Natural killer cell treated with Interleukin-12 subunit alpha and Interleukin-12 subunit beta and Interleukin-15 and Interleukin-18, amount 100 ng/mL, for 72 hours (primary cell): ENCODE results near the gene TRIM24. TPM values are rescaled to one million over a fixed set of nuclear protein-coding genes. Genes with fewer than 3 reads are reported as not detected.

Source experiments
- ATAC-seq, 2 donors: fragments of 150-1000 bp; cut with Tn5 transposase in 1 of 2; sonication (Bioruptor Pico), chemical (Tn5 transposase) in 1 of 2; 2 replicates each; pipeline ENCODE4 v1.10.0; 2021
- DNase-seq: peaks from one replicate; pipeline ENCODE4 v3.0.0; 2022; ENCODE audit warnings: low spot score
- H3K27ac Mint-ChIP-seq, 2 donors: 1 replicate in 1 of 2; 2 replicates in 1 of 2; pipeline ENCODE4 v1.8.0; 2022; ENCODE audit warnings: mixed read lengths in 2 of 2, mild to moderate bottlenecking in 1 of 2, moderate library complexity in 1 of 2
- H3K27me3 Mint-ChIP-seq, 2 donors: 1 replicate in 1 of 2; 2 replicates in 1 of 2; pipeline ENCODE4 v1.8.0; 2022; ENCODE audit warnings: mixed read lengths in 2 of 2
- H3K36me3 Mint-ChIP-seq: one replicate; pipeline ENCODE4 v1.8.0; 2022; ENCODE audit warnings: mixed read lengths
- H3K4me1 Mint-ChIP-seq, 2 donors: 1 replicate in 1 of 2; 2 replicates in 1 of 2; pipeline ENCODE4 v1.8.0; 2022; ENCODE audit warnings: low read depth in 2 of 2, mixed read lengths in 2 of 2, mild to moderate bottlenecking in 1 of 2
- H3K4me3 Mint-ChIP-seq: one replicate; pipeline ENCODE4 v1.8.0; 2022; ENCODE audit warnings: mixed read lengths
- H3K9me3 Mint-ChIP-seq: 2 replicates; pipeline ENCODE4 v1.8.0; 2022; ENCODE audit warnings: mixed read lengths
- total RNA-seq, 2 donors: library from RNA; stranded (reverse); gene quantifications; one replicate each; pipeline ENCODE4 v1.2.3, GENCODE V29; 2022

TRIM24 gene
- total RNA-seq, 2 donors from 2014 or later = 15.2 to 26.2 TPM

- H3K4me3 Mint-ChIP-seq = no peak overlapping the region
- H3K27me3 Mint-ChIP-seq = no peaks in the 10 kb centered on the region
- peaks cover 5% of the 10 kb centered on the region for H3K9me3 Mint-ChIP-seq
- peaks cover 62% of the 10 kb centered on the region for H3K36me3 Mint-ChIP-seq
- ATAC-seq = no peak
- peaks cover 23 to 26% of the 10 kb centered on the region in 2 donors for H3K4me1 Mint-ChIP-seq
- no peak for DNase-seq
- no peak overlapping the region for H3K27ac Mint-ChIP-seq
These were observed 86.1 kb downstream of the TRIM24 start for GRCh38 chr7:138546064-138546619.

- Mint-ChIP-seq H3K4me1 (peaks cover 20 to 22% of the 10 kb centered on the region in 2 donors), H3K9me3 (peaks cover 5% of the 10 kb centered on the region), H3K27me3 (no peaks in the 10 kb centered on the region), H3K27ac (no peak overlapping the region), H3K36me3 (peaks cover 60% of the 10 kb centered on the region), H3K4me3 (no peak overlapping the region)
- ATAC-seq = no peak
- no peak for DNase-seq
These were observed 86.8 kb downstream of the TRIM24 start for GRCh38 chr7:138546829-138547228.

GRCh38 chr7:138549082-138549481, 89.0 kb downstream of the TRIM24 start:
- Mint-ChIP-seq H3K4me1 (peaks cover 10 to 12% of the 10 kb centered on the region in 2 donors), H3K9me3 (peaks cover 5% of the 10 kb centered on the region)

GRCh38 chr7:138550337-138550736, 90.3 kb downstream of the TRIM24 start:
- Mint-ChIP-seq H3K36me3 (peaks cover 54% of the 10 kb centered on the region), H3K4me3 (no peak overlapping the region), H3K9me3 (peaks cover 5% of the 10 kb centered on the region), H3K4me1 (peaks cover 9 to 10% of the 10 kb centered on the region in 2 donors), H3K27ac (no peak overlapping the region), H3K27me3 (no peaks in the 10 kb centered on the region)
- DNase-seq (no peak), ATAC-seq (no peak)

More at GRCh38 chr7:138549082-138549481, 89.0 kb downstream of the TRIM24 start:
- Mint-ChIP-seq H3K27me3 (no peaks in the 10 kb centered on the region), H3K4me3 (no peak overlapping the region), H3K27ac (no peak overlapping the region), H3K36me3 (peaks cover 58% of the 10 kb centered on the region)
- DNase-seq (no peak), ATAC-seq (no peak)

GRCh38 chr7:138551102-138551501, 91.0 kb downstream of the TRIM24 start:
- Mint-ChIP-seq H3K4me1 (peaks cover 9 to 10% of the 10 kb centered on the region in 2 donors), H3K36me3 (peaks cover 49% of the 10 kb centered on the region), H3K27me3 (no peaks in the 10 kb centered on the region), H3K4me3 (no peak overlapping the region), H3K27ac (no peak overlapping the region), H3K9me3 (peaks cover 3% of the 10 kb centered on the region)
- ATAC-seq (no peak), DNase-seq (no peak)

- Mint-ChIP-seq H3K27ac (no peak overlapping the region), H3K27me3 (no peaks in the 10 kb centered on the region), H3K4me1 (peaks cover 9 to 10% of the 10 kb centered on the region in 2 donors), H3K4me3 (no peak overlapping the region), H3K36me3 (peaks cover 66% of the 10 kb centered on the region), H3K9me3 (peaks cover 14% of the 10 kb centered on the region)
- no peak for DNase-seq
- no peak for ATAC-seq
These were observed 93.7 kb downstream of the TRIM24 start for GRCh38 chr7:138553805-138554204.

- Mint-ChIP-seq H3K9me3 (peaks cover 14% of the 10 kb centered on the region), H3K4me3 (no peak overlapping the region), H3K4me1 (peaks cover 4 to 5% of the 10 kb centered on the region in 2 donors), H3K36me3 (peaks cover 62% of the 10 kb centered on the region), H3K27me3 (no peaks in the 10 kb centered on the region), H3K27ac (no peak overlapping the region)
- DNase-seq = no peak
- ATAC-seq = no peak
These were observed 94.6 kb downstream of the TRIM24 start for GRCh38 chr7:138554674-138555073.

GRCh38 chr7:138555684-138556083, 95.6 kb downstream of the TRIM24 start:
- H3K4me3 Mint-ChIP-seq = no peak overlapping the region
- H3K9me3 Mint-ChIP-seq = peaks cover 14% of the 10 kb centered on the region
- DNase-seq = no peak
- H3K27me3 Mint-ChIP-seq = no peaks in the 10 kb centered on the region
- no peak for ATAC-seq
- H3K27ac Mint-ChIP-seq = no peak overlapping the region
- H3K4me1 Mint-ChIP-seq = no peaks in the 10 kb centered on the region
- H3K36me3 Mint-ChIP-seq = peaks cover 65% of the 10 kb centered on the region

- H3K27ac Mint-ChIP-seq = no peak overlapping the region
- H3K4me3 Mint-ChIP-seq = no peak overlapping the region
- no peaks in the 10 kb centered on the region for H3K27me3 Mint-ChIP-seq
- peaks cover 17% of the 10 kb centered on the region for H3K9me3 Mint-ChIP-seq
- no peak for ATAC-seq
- H3K4me1 Mint-ChIP-seq = peaks cover 0 to 1% of the 10 kb centered on the region in 2 donors
- H3K36me3 Mint-ChIP-seq = peaks cover 71% of the 10 kb centered on the region
- no peak for DNase-seq
These were observed 96.9 kb downstream of the TRIM24 start for GRCh38 chr7:138556771-138557484.

- DNase-seq = no peak
- Mint-ChIP-seq H3K36me3 (peaks cover 80% of the 10 kb centered on the region), H3K27ac (no peak overlapping the region), H3K4me1 (peaks cover 0 to 2% of the 10 kb centered on the region in 2 donors), H3K27me3 (no peaks in the 10 kb centered on the region), H3K9me3 (peaks cover 25% of the 10 kb centered on the region), H3K4me3 (no peak overlapping the region)
- no peak for ATAC-seq
These were observed 99.4 kb downstream of the TRIM24 start for GRCh38 chr7:138559448-138559847.

GRCh38 chr7:138563808-138564207, 103.7 kb downstream of the TRIM24 start:
- Mint-ChIP-seq H3K36me3 (peaks cover 67% of the 10 kb centered on the region), H3K4me1 (peaks cover 0 to 2% of the 10 kb centered on the region in 2 donors), H3K9me3 (peaks cover 28% of the 10 kb centered on the region), H3K27ac (no peak overlapping the region), H3K27me3 (no peaks in the 10 kb centered on the region), H3K4me3 (no peak overlapping the region)
- no peak for ATAC-seq
- no peak for DNase-seq

- Mint-ChIP-seq H3K9me3 (peaks cover 28% of the 10 kb centered on the region), H3K4me1 (peaks cover 0 to 2% of the 10 kb centered on the region in 2 donors)
- DNase-seq = no peak
These were observed 104.3 kb downstream of the TRIM24 start for GRCh38 chr7:138564365-138564764.

GRCh38 chr7:138565071-138565450, 105.0 kb downstream of the TRIM24 start:
- no peak for ATAC-seq
- Mint-ChIP-seq H3K4me3 (no peak overlapping the region), H3K9me3 (peaks cover 28% of the 10 kb centered on the region), H3K36me3 (peaks cover 64% of the 10 kb centered on the region), H3K4me1 (peaks cover 0 to 2% of the 10 kb centered on the region in 2 donors), H3K27ac (no peak overlapping the region), H3K27me3 (no peaks in the 10 kb centered on the region)
- DNase-seq = no peak

More at GRCh38 chr7:138564365-138564764, 104.3 kb downstream of the TRIM24 start:
- H3K4me3 Mint-ChIP-seq = no peak overlapping the region
- ATAC-seq = no peak
- H3K36me3 Mint-ChIP-seq = peaks cover 67% of the 10 kb centered on the region
- H3K27me3 Mint-ChIP-seq = no peaks in the 10 kb centered on the region
- H3K27ac Mint-ChIP-seq = no peak overlapping the region

- ATAC-seq (no peak), DNase-seq (no peak)
- Mint-ChIP-seq H3K36me3 (peaks cover 61% of the 10 kb centered on the region), H3K4me3 (no peak overlapping the region), H3K4me1 (peaks cover 0 to 2% of the 10 kb centered on the region in 2 donors), H3K27ac (no peak overlapping the region), H3K27me3 (no peaks in the 10 kb centered on the region), H3K9me3 (peaks cover 28% of the 10 kb centered on the region)
These were observed 105.5 kb downstream of the TRIM24 start for GRCh38 chr7:138565451-138566114.
